Measurements from ENCODE around the gene GYPB.
A peak's percentile ranks its signal among the peaks of the same experiment; 100 is the strongest.
"Not testable (repeated sequence)": the region's sequence is repeated elsewhere in the genome, so short reads cannot be mapped to it uniquely, and the experiment has no call there.

GYPB gene

GRCh38 chr4:144019277-144019676, at the start of gene GYPB:
GYPB (minus strand) TSS chr4:144019380; CDS start chr4:144019287, 93 bp downstream.
- not testable (repeated sequence) for DNase-seq

- not testable (repeated sequence) for DNase-seq
Observed at GRCh38 chr4:144061556-144061955, 42.4 kb upstream of the GYPB start.

GRCh38 chr4:144060234-144060859, 41.2 kb upstream of the GYPB start:
- not testable (repeated sequence) for DNase-seq

- DNase-seq = no peak
Observed at GRCh38 chr4:144056800-144057199, 37.6 kb upstream of the GYPB start.

- not testable (repeated sequence) for DNase-seq
Observed at GRCh38 chr4:144055336-144055735, 36.2 kb upstream of the GYPB start.

GRCh38 chr4:144051494-144051893, 32.3 kb upstream of the GYPB start:
- DNase-seq = not testable (repeated sequence)

- DNase-seq = not testable (repeated sequence)
Observed at GRCh38 chr4:144050631-144051030, 31.5 kb upstream of the GYPB start.

GRCh38 chr4:144049495-144050424, 30.6 kb upstream of the GYPB start:
- not testable (repeated sequence) for DNase-seq

GRCh38 chr4:144044936-144045335, 25.8 kb upstream of the GYPB start:
- not testable (repeated sequence) for DNase-seq

- not testable (repeated sequence) for DNase-seq
Observed at GRCh38 chr4:144032580-144032979, 13.4 kb upstream of the GYPB start.

GRCh38 chr4:144031875-144032274, 12.7 kb upstream of the GYPB start:
- not testable (repeated sequence) for DNase-seq

- DNase-seq = not testable (repeated sequence)
Observed at GRCh38 chr4:144031369-144031768, 12.2 kb upstream of the GYPB start.

GRCh38 chr4:144030708-144031107, 11.5 kb upstream of the GYPB start:
- not testable (repeated sequence) for DNase-seq

- DNase-seq = not testable (repeated sequence)
Observed at GRCh38 chr4:144026682-144027081, 7.5 kb upstream of the GYPB start.

GRCh38 chr4:144024399-144025053, 5.3 kb upstream of the GYPB start:
- DNase-seq = not testable (repeated sequence)

- DNase-seq = not testable (repeated sequence)
Observed at GRCh38 chr4:144022772-144023400, 3.7 kb upstream of the GYPB start.

GRCh38 chr4:144021336-144021990, 2.3 kb upstream of the GYPB start:
- DNase-seq = peak; percentile 8

GRCh38 chr4:144018223-144019000, 768 bp downstream of the GYPB start:
- DNase-seq = not testable (repeated sequence)

GRCh38 chr4:144017271-144017670, 1.9 kb downstream of the GYPB start:
- DNase-seq = not testable (repeated sequence)

GRCh38 chr4:144016057-144016605, 3.0 kb downstream of the GYPB start:
- not testable (repeated sequence) for DNase-seq

- DNase-seq = no peak
Observed at GRCh38 chr4:144014808-144015207, 4.4 kb downstream of the GYPB start.

All from CD4-positive, alpha-beta T cell treated with Interleukin-21 for 1 hour (primary cell).